ENCODE results near the gene TOM1.
"Not testable (repeated sequence)": the region's sequence is repeated elsewhere in the genome, so short reads cannot be mapped to it uniquely, and the experiment has no call there.

- TF ChIP-seq MXI1 (IDR thresholded peaks at IDR 0.05; ENCODE audit: low read depth, low read length); RCOR1 (IDR thresholded peaks at IDR 0.05; ENCODE audit: low read length); CTCF (IDR thresholded peaks at IDR 0.05); USF2 (IDR thresholded peaks at IDR 0.05; ENCODE audit: borderline replicate concordance, low read depth, low read length); EP300 (IDR thresholded peaks at IDR 0.05; ENCODE audit: borderline replicate concordance in 1 of 2, low read depth in 1 of 2, low read length in 1 of 2); SMC3 (IDR thresholded peaks at IDR 0.05; ENCODE audit: low read depth, low read length); CHD2 (IDR thresholded peaks at IDR 0.05; ENCODE audit: low read length, partially characterized antibody); FOXJ3 (CRISPR knock-in tag; IDR thresholded peaks at IDR 0.05); RAD21 (IDR thresholded peaks at IDR 0.05; ENCODE audit: low read length); POLR2AphosphoS5 (IDR thresholded peaks at IDR 0.05; ENCODE audit: low read depth, low read length): not testable (repeated sequence)
Measured at GRCh38 chr22:35396622-35397021, 96.9 kb downstream of the TOM1 start.

All from SK-N-SH (cell line).